ENCODE measurements around the gene C1QTNF7. TPM values are rescaled to one million over a fixed set of nuclear protein-coding genes. Genes with fewer than 3 reads are reported as not detected.

The C1QTNF7 gene
- polyA plus RNA-seq, 6 donors from 2014 or later = not detected

DNA sequence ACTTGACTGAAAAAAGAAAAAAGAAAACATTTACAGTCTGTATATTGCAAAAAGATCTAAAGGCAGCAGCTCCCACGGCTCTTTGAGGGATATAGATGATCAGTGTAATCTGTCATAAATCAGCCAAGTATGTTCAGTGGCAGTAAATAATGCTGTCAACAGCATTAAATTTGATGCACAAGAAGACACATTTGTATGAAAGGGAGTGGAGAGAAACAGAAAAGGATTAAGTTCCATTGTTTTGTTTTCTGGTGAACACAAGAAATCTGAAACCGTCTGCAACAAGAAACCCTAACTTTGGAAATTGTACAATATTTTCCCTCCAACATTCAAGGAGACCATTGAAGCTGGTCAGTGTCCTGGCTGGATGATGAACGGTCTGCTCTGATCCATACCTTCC is 27.6 kb upstream of the C1QTNF7 start:
- Mint-ChIP-seq H3K4me1 (peaks cover 29 to 64% (median 54%) of the 10 kb centered on the region in 3 donors), H3K4me3 (peak overlapping the region in 6 of 8 donors; percentile 68 to 92 (median 76)), H3K27me3 (no peaks in the 10 kb centered on the region), H3K9me3 (no peaks in the 10 kb centered on the region), H3K27ac (peak overlapping the region in 4 of 6 donors; percentile 72 to 89 (median 80)), H3K36me3 (no peaks in the 10 kb centered on the region)
- no peak for ATAC-seq (ENCODE audit: low read depth in 2 of 2)
- DNase-seq = no peak

DNA sequence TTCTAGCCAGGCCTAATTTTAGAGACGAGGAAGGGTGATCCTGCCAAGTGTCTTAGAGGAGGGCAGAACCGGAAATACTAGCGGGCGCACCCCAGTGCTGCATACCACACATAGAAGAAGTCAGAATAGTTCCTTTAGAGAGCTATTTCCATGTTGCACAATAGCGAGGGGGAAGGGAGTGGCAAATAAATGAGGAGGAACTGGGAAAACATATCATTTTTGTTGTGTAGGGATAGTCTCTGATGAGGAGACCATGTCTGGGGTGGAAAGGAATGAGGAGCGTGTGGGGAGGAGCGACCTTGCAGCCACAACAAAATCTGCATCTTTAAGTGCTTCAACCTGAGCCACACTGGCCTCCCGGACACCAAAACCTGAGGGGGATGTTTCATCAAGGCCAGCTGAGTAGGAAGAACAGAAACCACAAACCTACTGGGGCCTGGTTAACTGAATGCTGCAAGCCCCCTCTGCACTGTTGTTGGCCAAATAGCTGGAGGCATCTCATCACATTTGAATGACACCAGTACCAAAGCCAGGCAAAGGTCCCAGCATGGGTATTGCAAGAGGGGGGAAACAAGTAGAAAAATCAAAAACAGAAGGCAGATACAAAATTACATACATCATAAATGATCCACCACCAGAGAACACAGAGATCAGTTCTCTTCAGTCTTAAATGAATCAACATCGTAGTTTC is 26.7 kb upstream of the C1QTNF7 start:
- ATAC-seq (ENCODE audit: low read depth in 2 of 2) (peak; percentile 85 to 88), DNase-seq (peak; percentile 39)
- Mint-ChIP-seq H3K36me3 (no peaks in the 10 kb centered on the region), H3K4me3 (peak overlapping the region; percentile 58 to 92 (median 76)), H3K27ac (peak overlapping the region; percentile 63 to 91 (median 80)), H3K27me3 (no peaks in the 10 kb centered on the region), H3K4me1 (peaks cover 33 to 68% (median 54%) of the 10 kb centered on the region in 3 donors), H3K9me3 (no peaks in the 10 kb centered on the region)

DNA sequence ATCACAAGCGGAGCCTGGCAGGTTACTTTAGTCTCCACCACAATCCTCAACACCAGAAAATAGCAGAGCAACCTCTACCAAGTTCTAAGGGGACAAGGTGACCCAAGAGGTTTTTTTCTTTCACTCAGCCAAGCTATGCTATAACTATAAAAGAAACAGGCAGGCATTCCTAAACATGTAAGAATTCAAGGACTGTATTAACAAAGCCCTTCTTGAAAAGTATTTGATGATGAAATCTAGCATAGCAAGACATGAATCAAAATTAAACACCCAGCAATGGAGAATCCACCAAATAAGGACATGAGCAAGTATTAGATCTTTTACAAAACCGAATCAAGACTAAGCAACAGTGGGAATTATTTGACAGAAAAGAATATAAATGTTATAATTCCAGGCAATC is 25.7 kb upstream of the C1QTNF7 start:
- H3K27me3 Mint-ChIP-seq = no peaks in the 10 kb centered on the region
- H3K4me1 Mint-ChIP-seq = peaks cover 33 to 65% (median 54%) of the 10 kb centered on the region in 3 donors
- peak overlapping the region in 2 of 8 donors; percentile 76 to 92 for H3K4me3 Mint-ChIP-seq

DNA sequence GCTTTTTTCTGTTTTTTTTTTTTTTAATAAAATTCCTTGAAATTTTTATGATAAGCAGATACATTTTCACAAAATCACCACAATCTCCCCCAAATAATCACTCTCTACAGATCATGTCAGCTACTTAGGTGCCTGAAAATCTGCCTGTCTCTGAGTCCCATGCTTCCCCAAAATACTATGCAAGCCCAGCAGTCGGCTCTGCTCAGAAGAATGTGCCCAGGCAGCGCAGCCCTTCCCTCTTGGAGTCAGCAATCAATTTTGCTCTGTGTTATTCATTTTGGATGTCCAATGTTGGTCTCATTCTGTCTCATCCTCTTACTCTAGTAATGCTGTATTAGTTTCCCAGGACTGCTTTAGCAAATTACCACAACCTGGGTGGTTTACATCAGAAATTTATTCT is 24.9 kb upstream of the C1QTNF7 start:
- peaks cover 0 to 7% of the 10 kb centered on the region in 2 donors for H3K36me3 Mint-ChIP-seq
- DNase-seq (no peak), ATAC-seq (ENCODE audit: low read depth in 2 of 2) (no peak)
- H3K4me1 Mint-ChIP-seq = peaks cover 36 to 73% (median 58%) of the 10 kb centered on the region in 3 donors
- H3K27ac Mint-ChIP-seq = no peak overlapping the region
- H3K4me3 Mint-ChIP-seq = peak overlapping the region in 1 of 8 donors; percentile 1
- H3K27me3 Mint-ChIP-seq = no peaks in the 10 kb centered on the region
- H3K9me3 Mint-ChIP-seq = no peaks in the 10 kb centered on the region

More for the DNA sequence above, 25.7 kb upstream of the C1QTNF7 start:
- ATAC-seq (ENCODE audit: low read depth in 2 of 2) = no peak
- H3K27ac Mint-ChIP-seq = peak overlapping the region in 5 of 6 donors; percentile 58 to 89 (median 72)
- peaks cover 0 to 1% of the 10 kb centered on the region in 2 donors for H3K36me3 Mint-ChIP-seq
- no peaks in the 10 kb centered on the region for H3K9me3 Mint-ChIP-seq
- DNase-seq = no peak

DNA sequence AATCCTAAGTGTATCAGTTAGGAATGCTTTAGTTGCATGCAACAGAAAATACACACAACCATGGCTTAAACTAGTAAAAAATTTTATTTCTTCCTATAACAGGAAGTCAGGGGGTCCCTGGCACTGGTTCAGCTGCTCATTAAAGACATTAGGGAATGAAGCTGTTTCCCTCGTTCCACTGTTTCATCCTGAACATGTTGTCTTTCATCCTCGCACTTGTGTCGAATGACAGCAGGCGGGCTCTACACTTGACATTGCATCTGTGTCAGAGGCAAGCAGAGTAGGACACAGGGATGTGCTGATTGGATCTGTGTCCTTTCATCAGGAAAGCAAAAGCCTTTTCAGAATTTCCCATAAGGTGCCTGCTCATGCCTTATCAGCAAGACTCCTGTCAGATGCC is 22.8 kb upstream of the C1QTNF7 start:
- Mint-ChIP-seq H3K4me3 (no peak overlapping the region), H3K36me3 (peaks cover 0 to 7% of the 10 kb centered on the region in 2 donors), H3K27ac (no peak overlapping the region), H3K27me3 (no peaks in the 10 kb centered on the region), H3K4me1 (peaks cover 41 to 73% (median 62%) of the 10 kb centered on the region in 3 donors), H3K9me3 (no peaks in the 10 kb centered on the region)
- ATAC-seq (ENCODE audit: low read depth in 2 of 2) = no peak
- DNase-seq = no peak

DNA sequence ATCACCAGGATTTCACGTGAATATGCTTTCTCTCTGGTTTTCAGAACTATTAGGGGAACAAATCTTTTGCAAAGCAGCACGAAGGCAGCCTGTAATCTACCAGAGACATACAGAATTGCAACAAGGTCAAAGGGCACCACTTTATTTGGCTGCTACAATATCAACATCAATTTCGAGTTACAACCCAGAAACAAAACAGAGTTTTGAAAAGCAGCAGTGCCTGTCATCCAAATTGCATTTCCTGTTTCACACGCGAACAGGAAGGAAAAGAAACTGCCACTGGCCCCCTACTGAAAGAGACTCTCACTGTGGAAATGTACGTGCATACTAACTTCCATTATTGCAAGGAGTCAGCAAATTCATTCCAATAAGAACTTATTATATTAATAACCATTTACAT is 17.1 kb upstream of the C1QTNF7 start:
- Mint-ChIP-seq H3K4me3 (peak overlapping the region; percentile 54 to 84 (median 73)), H3K27ac (peak overlapping the region; percentile 35 to 96 (median 70)), H3K9me3 (no peaks in the 10 kb centered on the region), H3K36me3 (peaks cover 0 to 7% of the 10 kb centered on the region in 2 donors), H3K27me3 (no peaks in the 10 kb centered on the region), H3K4me1 (peaks cover 62 to 81% (median 66%) of the 10 kb centered on the region in 3 donors)
- ATAC-seq (ENCODE audit: low read depth in 2 of 2) = peak; percentile 81 to 84
- peak; percentile 53 for DNase-seq

DNA sequence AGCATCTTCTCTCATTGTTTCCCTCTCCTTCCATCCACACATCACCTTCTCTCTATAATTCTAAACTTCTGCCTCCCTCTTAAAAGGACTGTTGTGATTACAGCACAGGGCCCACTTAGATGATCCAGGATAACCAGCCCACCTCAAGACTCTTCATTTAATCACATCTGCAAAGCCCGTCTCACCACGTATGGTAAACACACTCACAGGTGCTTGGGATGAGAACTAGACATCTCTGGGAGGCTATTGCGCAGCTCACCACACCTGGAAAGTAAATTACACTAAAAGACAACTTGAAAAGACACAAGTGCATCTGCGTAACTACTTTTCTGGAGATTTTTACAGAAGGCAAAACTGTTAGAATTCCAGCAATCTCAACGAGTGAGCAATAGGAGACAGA is 15.4 kb upstream of the C1QTNF7 start:
- H3K4me1 Mint-ChIP-seq = peaks cover 64 to 85% (median 68%) of the 10 kb centered on the region in 3 donors
- peaks cover 0 to 3% of the 10 kb centered on the region in 2 donors for H3K36me3 Mint-ChIP-seq
- H3K9me3 Mint-ChIP-seq = no peaks in the 10 kb centered on the region
- ATAC-seq (ENCODE audit: low read depth in 2 of 2) (no peak), DNase-seq (no peak)
- H3K27me3 Mint-ChIP-seq = no peaks in the 10 kb centered on the region
- H3K27ac Mint-ChIP-seq = peak overlapping the region; percentile 69 to 96 (median 89)
- H3K4me3 Mint-ChIP-seq = peak overlapping the region; percentile 9 to 85 (median 72)

DNA sequence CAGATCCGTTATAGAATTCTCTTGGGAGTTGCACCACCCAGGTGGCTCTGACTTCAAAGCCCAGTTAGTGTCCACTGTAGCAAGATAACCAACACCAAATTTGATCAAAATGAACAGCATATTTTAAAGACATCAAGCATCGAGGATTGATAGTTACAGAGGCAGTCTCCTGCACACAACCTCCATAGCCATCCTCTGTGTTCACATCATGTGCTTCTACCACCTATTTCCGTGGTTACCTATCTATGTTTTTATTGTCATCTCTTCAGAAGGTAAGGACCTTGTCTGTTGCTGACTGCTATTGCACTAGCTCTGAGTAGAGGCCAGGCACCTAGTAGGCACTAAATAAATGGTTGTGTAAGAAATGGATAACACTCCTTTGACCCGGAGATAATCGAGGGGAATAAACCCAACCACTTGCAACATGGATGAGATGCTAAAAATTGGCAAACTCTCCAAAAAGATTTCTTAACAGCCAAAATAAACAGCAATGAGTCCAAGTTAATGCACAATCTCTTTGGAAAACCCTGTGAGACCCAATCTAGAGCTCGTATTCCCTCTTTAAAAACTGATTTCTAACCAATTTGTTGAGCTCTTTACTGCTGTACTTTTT is 14.7 kb upstream of the C1QTNF7 start:
- DNase-seq = no peak
- H3K27ac Mint-ChIP-seq = peak overlapping the region; percentile 71 to 96 (median 89)
- peaks cover 70 to 86% (median 70%) of the 10 kb centered on the region in 3 donors for H3K4me1 Mint-ChIP-seq
- ATAC-seq (ENCODE audit: low read depth in 2 of 2) = peak; percentile 20 to 24
- no peaks in the 10 kb centered on the region for H3K27me3 Mint-ChIP-seq
- H3K4me3 Mint-ChIP-seq = peak overlapping the region; percentile 9 to 85 (median 72)
- H3K9me3 Mint-ChIP-seq = peaks cover 0 to under 1% (median 0%) of the 10 kb centered on the region in 7 donors
- H3K36me3 Mint-ChIP-seq = no peaks in the 10 kb centered on the region

DNA sequence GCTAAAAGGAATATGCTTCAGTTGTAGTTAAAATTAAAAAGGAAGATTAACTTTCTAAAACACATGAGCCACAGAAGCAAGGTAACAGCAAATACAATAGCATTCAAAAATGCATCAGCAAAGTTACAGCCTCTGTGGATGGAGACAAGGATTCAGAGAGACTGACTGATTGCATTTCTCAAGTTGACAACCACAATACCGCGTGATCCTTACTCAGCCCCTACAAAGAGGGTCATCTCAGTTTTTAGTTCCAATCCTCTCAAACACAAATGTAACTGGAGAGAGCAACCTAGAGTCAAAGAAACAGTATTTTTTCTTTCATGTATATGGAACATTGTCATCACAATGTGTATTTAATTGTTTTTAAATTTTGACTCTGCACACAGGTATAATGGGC is 14.2 kb upstream of the C1QTNF7 start:
- ATAC-seq (ENCODE audit: low read depth in 2 of 2) (no peak), DNase-seq (no peak)
- Mint-ChIP-seq H3K4me1 (peaks cover 74 to 88% (median 75%) of the 10 kb centered on the region in 3 donors), H3K9me3 (peaks cover 0 to 5% (median 0%) of the 10 kb centered on the region in 7 donors), H3K4me3 (peak overlapping the region in 7 of 8 donors; percentile 9 to 85 (median 74)), H3K36me3 (no peaks in the 10 kb centered on the region), H3K27ac (peak overlapping the region; percentile 71 to 96 (median 89)), H3K27me3 (no peaks in the 10 kb centered on the region)

DNA sequence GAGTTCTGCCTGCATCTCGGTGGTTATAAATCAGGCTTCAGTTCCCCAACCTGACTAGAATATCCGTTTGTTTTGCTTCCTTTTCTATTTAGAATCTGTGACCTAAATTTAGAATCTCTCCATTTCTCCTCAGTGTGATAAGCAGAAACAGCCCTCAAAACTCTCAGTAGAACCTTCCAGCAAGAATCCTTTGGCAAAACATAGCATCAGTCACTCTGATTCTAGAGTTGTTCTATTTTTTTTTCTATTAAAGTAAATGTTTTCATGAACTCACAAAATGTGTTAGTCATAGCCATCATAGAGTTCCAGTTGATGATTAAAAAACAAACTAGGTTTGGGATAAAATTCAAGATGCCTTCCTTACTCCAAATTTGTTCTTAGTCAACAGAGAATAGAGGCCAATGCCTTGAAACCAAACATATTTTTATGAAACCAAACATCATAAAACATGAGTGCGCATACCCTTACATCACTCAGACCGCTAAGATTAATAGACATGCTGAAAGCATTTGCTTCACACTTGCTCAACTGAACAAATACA is 13.2 kb upstream of the C1QTNF7 start:
- ATAC-seq (ENCODE audit: low read depth in 2 of 2) (no peak), DNase-seq (no peak)
- no peaks in the 10 kb centered on the region for H3K36me3 Mint-ChIP-seq
- peaks cover 71 to 80% (median 72%) of the 10 kb centered on the region in 3 donors for H3K4me1 Mint-ChIP-seq
- H3K9me3 Mint-ChIP-seq = peaks cover 0 to 5% (median 0%) of the 10 kb centered on the region in 7 donors
- no peaks in the 10 kb centered on the region for H3K27me3 Mint-ChIP-seq
- H3K27ac Mint-ChIP-seq = peak overlapping the region; percentile 71 to 92 (median 90)
- peak overlapping the region; percentile 51 to 84 (median 75) for H3K4me3 Mint-ChIP-seq

DNA sequence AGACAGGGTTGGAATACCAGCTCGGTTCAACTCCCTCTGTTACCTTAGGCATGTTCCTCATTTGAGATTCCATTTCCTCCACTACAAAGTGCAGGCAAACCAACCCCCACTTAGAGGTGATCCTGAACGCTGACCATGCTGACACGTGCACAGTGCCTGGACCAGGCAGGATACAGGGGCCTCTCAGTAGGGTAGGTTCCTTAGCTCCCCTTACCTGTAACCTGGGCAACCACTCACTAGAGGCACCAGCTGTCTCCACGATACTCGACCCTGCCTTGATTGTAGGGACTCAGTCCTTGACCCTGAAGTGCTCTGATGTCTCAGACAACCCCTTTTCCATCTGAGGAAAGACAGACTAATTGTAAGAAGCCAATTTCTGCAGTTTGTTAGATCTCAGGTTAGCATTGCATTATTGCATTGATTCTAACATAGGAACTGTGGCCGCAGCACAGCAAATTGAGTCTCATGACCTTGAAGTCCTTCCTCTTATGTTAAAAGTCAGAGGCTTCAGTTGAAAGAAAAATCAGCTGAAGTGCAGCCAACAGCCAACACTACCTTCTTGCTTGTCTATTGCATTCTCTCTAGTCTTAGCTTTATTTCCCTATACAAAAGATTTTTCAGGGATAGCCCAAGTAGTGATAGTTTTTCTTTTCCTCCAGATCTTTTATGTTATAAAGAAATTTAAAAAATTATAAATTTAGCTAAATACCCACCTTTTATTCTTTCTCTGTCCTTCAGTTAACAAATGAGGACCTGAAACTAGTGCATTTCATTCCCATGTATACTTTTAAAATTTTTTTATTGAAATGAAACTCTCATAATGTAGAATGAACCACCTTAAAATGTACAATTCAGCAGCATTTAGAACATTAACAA is 11.2 kb upstream of the C1QTNF7 start:
- peak overlapping the region; percentile 69 to 92 (median 85) for H3K4me3 Mint-ChIP-seq
- H3K27ac Mint-ChIP-seq = peak overlapping the region; percentile 69 to 97 (median 94)
- ATAC-seq (ENCODE audit: low read depth in 2 of 2) (peak; percentile 70 to 76), DNase-seq (peak; percentile 39)
- H3K4me1 Mint-ChIP-seq = peaks cover 60 to 63% (median 61%) of the 10 kb centered on the region in 3 donors
- H3K36me3 Mint-ChIP-seq = no peaks in the 10 kb centered on the region
- no peaks in the 10 kb centered on the region for H3K27me3 Mint-ChIP-seq
- H3K9me3 Mint-ChIP-seq = peaks cover 0 to 5% (median 0%) of the 10 kb centered on the region in 7 donors

DNA sequence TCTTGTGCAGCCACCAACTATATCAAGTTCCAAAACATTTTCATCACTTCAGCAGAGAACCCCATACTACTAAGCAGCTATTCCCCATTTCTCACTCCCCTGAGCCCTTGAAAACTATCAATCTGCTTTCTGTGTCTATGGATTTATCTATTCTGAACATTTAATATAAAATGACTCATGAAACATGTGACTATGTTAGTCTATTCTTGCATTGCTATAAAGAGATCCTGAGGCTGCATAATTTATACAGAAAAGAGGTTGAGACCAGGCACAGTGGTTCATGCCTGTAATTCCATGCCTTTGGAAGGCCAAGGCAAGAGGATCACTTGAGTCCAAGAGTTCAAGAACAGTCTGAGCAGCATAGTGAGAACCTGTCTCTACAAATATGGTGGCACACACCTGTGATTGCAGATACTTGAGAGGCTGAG is 10.6 kb upstream of the C1QTNF7 start:
- H3K27me3 Mint-ChIP-seq = no peaks in the 10 kb centered on the region
- H3K9me3 Mint-ChIP-seq = peaks cover 0 to 5% (median 0%) of the 10 kb centered on the region in 7 donors
- H3K4me1 Mint-ChIP-seq = peaks cover 54 to 57% (median 55%) of the 10 kb centered on the region in 3 donors
- ATAC-seq (ENCODE audit: low read depth in 2 of 2) = no peak
- peak overlapping the region; percentile 30 to 97 (median 76) for H3K27ac Mint-ChIP-seq
- no peak for DNase-seq
- H3K4me3 Mint-ChIP-seq = peak overlapping the region in 6 of 8 donors; percentile 38 to 92 (median 78)
- no peaks in the 10 kb centered on the region for H3K36me3 Mint-ChIP-seq

All from naive B cell (primary cell).